OCI-LY1 (cell line): ENCODE measurements around the gene MPHOSPH6.

Experiments
- CTCF ChIP-seq: fragments of 200-600 bp; sonication (generic), shearing (Covaris generic); IDR thresholded peaks from 2 replicates; pipeline ENCODE4 v1.5.1; 2017; ENCODE audit warnings: mild to moderate bottlenecking, antibody characterized with exemption, low read length, moderate library complexity, mixed read lengths
- EZH2 ChIP-seq: fragments of 200-600 bp; sonication (generic), shearing (Covaris generic); IDR thresholded peaks from 2 replicates; pipeline ENCODE4 v1.8.0; 2017; ENCODE audit warnings: borderline replicate concordance, mixed run types, mild to moderate bottlenecking, antibody characterized with exemption, low read length, moderate library complexity, mixed read lengths

DNA sequence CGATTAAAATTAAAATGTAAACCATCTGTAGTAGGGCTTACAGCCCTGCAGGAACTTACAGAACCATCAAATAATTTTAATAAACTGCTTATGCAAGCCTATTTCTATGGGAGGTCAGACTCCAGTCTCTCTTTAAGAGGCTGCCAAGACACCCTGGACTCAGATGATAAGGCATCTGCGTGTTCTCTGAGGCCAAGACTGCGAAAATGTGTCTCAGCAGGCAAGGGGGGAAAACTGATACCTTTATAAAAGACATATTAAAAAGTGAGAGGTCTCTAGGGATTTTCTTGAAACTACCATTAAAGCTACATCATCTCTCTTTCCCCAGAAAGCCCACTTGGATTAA, 32.2 kb downstream of the MPHOSPH6 start:
- TF ChIP-seq CTCF: no peak
- TF ChIP-seq EZH2: no peak
